Activated CD4-positive, alpha-beta T cell treated with anti-CD3 and anti-CD28 coated beads for 24 hours (primary cell): ENCODE data around the gene NEBL.

ENCODE experiments used
- DNase-seq, 2 donors: peaks; one replicate each; pipeline ENCODE4 v3.0.0-alpha.2; 2020; ENCODE audit warnings: low read depth in 2 of 2

NEBL gene

GRCh38 chr10:20901110-20901509 lies 4.0 kb upstream of the NEBL start:
- DNase-seq: no peak

- no peak for DNase-seq
Observed at GRCh38 chr10:20898866-20899535, 1.9 kb upstream of the NEBL start.

DNA sequence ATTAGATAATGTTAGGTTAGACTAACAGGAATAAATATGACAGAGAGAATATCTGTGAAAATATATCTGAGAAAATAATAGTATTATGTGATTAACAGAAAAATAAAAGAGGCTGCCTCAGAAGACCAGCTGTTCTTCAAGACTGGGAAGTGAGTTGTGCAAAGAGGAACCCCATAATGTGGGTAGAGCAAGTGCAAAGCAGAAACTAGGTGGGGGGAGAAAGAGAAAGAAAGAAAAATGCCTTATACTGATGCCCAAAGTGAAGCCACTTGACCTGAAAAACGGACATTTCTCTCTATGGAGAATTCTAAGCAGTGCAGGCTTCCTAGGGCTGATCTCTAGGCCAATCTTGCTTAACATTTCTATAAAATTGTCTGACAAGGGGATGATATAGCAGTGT lies 3.8 kb downstream of the NEBL start:
- DNase-seq: no peak

DNA sequence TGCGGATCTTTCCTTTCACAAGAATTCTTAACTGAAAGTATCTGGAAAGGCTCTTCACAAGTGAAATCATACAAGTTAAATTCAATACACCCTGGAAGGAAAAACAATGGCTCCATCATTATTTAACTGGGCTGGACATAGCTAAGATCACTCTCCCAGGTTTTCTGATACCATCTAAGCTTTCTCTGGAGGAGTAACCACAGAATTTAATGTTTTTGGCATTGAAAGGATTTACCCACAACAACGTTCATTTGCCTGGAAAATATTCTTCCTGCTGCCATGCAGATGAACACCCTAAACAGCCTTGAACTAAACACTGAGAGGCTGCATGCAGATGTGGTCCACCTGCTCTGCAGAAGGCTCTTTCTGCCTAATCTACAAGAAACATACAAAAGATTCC lies 4.3 kb downstream of the NEBL start:
- no peak for DNase-seq

DNA sequence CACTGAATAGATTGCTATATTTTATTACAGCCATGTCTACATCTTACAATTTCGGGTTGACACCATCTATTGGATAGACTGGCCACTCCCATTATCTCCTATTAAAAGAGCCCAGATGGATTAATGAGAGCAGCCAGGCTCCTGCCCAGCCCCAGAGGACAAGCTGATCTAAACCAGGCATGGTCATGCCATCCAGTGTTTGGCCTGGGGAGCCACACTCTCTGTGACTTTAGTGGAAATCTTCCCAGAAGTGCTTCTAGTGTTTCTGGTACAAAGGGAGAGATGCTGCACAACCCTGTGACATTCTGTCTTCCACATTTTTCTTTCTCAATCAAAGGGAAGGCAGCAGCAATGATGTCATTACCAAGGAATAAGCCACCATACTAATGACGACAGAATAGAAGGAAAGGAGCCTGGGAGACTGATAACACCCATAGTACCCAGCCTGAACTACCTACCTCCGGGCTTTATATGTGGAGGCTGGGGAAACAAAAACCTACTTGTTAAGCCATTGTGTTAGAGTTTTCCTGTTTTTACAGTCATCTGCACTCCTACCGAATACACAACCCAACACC lies 5.0 kb downstream of the NEBL start:
- DNase-seq: no peak

- DNase-seq: no peak
Observed at GRCh38 chr10:20891338-20891714, 5.8 kb downstream of the NEBL start.

GRCh38 chr10:20890491-20891337 lies 6.4 kb downstream of the NEBL start:
- no peak for DNase-seq

GRCh38 chr10:20890009-20890408 lies 7.1 kb downstream of the NEBL start:
- no peak for DNase-seq

GRCh38 chr10:20888620-20889330 lies 8.3 kb downstream of the NEBL start:
- DNase-seq: no peak

DNA sequence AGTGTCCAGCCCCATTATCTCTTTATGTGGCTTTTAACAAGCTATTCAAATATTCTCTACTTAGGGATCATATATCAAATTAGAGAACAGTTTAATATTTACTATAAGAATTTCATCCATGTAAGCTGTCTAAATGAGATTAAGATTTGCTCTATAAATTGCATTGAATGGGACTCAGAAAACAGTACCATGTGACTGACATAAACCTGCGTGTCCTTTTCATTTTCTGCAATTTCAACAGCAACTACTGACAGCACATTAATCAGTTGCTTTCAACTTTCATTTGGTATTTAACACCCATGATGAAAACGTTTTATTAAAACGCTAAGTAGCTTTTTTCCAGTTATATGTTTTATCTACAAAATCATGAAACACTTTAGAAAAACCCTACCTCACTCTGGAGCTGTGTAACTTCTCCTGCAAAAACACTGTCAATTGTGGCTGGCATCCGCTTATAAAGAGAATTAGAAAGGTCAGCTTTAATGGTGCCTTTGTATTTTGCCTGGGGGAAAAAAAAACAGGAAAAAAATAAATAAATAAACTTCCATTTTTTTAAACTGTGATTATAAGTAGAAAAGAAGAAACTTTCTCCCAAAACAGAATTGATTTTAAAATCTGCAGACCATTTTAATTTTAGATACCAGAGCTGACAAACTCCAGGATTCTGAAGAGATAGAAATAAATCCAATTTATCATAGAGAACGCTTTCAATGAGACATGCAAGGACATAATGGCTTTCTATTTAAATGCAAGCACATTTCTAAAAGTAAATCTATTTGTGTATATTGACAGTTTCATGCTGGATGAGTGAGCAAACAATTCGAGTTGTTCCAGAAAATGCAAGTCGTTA lies 9.2 kb downstream of the NEBL start:
- DNase-seq: no peak

- DNase-seq: no peak
Observed at GRCh38 chr10:20885678-20886077, 11.4 kb downstream of the NEBL start.

- no peak for DNase-seq
Observed at GRCh38 chr10:20883552-20883951, 13.6 kb downstream of the NEBL start.

DNA sequence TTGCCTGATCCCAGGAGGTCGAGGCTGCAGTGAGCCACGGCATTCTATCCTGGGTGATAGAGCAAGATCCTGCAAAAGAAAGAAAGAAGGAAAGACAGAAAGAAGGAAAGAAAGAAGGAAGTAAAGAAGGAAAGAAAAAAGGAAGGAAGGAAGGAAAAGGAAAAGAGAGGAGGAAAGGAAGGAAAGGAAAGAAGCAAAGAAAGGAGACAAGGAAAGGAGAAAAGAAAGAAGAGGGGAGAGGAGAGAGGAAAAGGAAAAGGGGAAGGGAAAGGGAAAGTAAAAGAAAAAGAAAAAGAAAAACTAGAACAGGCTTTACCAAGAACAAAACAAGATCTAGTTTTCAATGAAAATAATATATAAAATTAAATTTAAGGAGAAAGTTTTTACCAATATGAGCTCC lies 15.0 kb downstream of the NEBL start:
- no peak for DNase-seq

GRCh38 chr10:20879136-20879535 lies 18.0 kb downstream of the NEBL start:
- no peak for DNase-seq

- no peak for DNase-seq
Observed at GRCh38 chr10:20877986-20878983, 18.8 kb downstream of the NEBL start.

DNA sequence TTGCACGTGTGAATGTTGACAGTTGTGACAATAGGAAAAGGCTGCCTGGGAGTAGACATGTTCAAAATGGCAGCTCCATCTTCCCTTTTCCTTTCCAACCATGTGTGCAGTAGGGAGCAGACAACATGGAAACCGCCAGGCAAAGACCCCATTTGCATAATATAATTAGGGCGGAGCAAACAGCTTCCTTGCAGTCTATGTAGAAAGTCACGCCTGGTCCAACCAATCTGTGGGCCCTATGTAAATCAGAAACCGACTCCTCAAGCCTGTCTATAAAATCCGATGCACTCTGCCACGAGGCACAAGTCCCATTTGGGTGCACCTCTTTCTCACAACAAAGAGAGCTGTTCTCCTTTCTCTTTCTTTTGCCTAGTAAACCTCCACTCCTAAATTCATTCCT lies 19.6 kb downstream of the NEBL start:
- no peak for DNase-seq

- DNase-seq: no peak
Observed at GRCh38 chr10:20874261-20874660, 22.9 kb downstream of the NEBL start.

DNA sequence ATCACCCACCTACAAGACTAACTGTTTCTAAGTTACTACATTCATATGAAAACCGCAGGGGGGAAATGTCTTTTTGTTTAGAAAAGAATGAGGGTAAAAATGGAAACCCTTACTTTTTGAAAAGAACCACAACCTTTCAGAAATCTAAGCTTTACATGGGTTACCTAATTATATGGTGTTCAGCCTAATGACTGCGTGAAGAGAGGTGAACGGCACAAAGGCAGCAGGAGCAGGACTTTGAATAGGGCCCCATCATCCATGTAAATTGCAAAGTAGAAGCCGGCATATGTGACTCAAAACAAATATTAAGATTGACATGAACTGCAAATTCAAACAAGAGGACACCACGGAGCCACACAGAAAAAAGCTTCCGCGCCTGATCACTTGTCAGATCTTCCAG lies 25.1 kb downstream of the NEBL start:
- DNase-seq: no peak

- no peak for DNase-seq
Observed at GRCh38 chr10:20870834-20871233, 26.3 kb downstream of the NEBL start.

DNA sequence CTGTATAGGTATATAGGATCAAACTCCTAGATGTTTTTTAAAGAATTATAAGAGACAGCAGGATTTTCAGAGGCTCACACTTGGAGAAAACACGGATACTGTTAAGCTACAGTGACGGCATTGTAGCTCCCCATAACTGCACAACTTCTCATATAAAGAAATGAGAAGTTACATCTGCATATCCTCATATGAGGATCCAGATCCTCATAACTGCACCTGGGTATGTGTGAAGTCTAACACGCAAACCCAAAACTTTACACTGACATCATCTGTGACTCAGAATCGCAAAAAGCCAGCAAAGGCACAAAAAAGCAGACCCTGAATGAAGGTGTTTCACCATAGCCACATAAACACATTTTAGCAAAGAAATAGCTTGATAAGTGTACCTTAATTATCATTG lies 34.1 kb downstream of the NEBL start:
- no peak for DNase-seq
